Smooth muscle cell (in vitro differentiated cells): ENCODE data around the gene BICRA. TPM values are rescaled to one million over a fixed set of nuclear protein-coding genes. Genes with fewer than 3 reads are reported as not detected.
"Not testable (repeated sequence)": the region's sequence is repeated elsewhere in the genome, so short reads cannot be mapped to it uniquely, and the experiment has no call there.

Experiments used
- DNase-seq: peaks from one replicate; lab custom pipeline; 2025; ENCODE audit not compliant: unreplicated experiment; lab: John Stamatoyannopoulos, UW
- H2AFZ ChIP-seq: fragments of 200-600 bp; sonication (generic); 2 replicates; pipeline ENCODE4 v1.6.0; 2016; ENCODE audit warnings: antibody characterized with exemption, low read depth, mild to moderate bottlenecking
- H3F3A ChIP-seq: fragments of 200-600 bp; sonication (generic); 2 replicates; pipeline ENCODE4 v1.6.0; 2017; ENCODE audit warnings: antibody characterized with exemption, low read depth
- H3K27ac ChIP-seq: fragments of 200-600 bp; sonication (generic); 2 replicates; pipeline ENCODE4 v1.5.1; 2016; ENCODE audit warnings: low read depth, mild to moderate bottlenecking
- H3K27me3 ChIP-seq: fragments of 200-600 bp; sonication (generic); 2 replicates; pipeline ENCODE4 v1.6.1; 2016; ENCODE audit warnings: low read depth, mild to moderate bottlenecking
- H3K36me3 ChIP-seq: fragments of 200-600 bp; sonication (generic); 2 replicates; pipeline ENCODE4 v1.5.1; 2016; ENCODE audit warnings: low read depth
- H3K4me1 ChIP-seq: fragments of 200-600 bp; sonication (generic); 2 replicates; pipeline ENCODE4 v1.5.1; 2016; ENCODE audit warnings: low read depth
- H3K4me2 ChIP-seq: fragments of 200-600 bp; sonication (generic); 2 replicates; pipeline ENCODE4 v1.6.0; 2016; ENCODE audit warnings: mild to moderate bottlenecking
- H3K4me3 ChIP-seq: fragments of 200-600 bp; sonication (generic); 2 replicates; pipeline ENCODE4 v1.5.1; 2016; ENCODE audit warnings: mild to moderate bottlenecking
- H3K79me2 ChIP-seq: fragments of 200-600 bp; sonication (generic); 2 replicates; pipeline ENCODE4 v1.6.0; 2016; ENCODE audit warnings: low read depth, mild to moderate bottlenecking
- H3K9ac ChIP-seq: fragments of 200-600 bp; sonication (generic); 2 replicates; pipeline ENCODE4 v1.6.0; 2016; ENCODE audit warnings: low read depth
- H3K9me3 ChIP-seq: fragments of 200-600 bp; sonication (generic); replicated peaks from 2 replicates; pipeline ENCODE4 v1.5.1; 2016; ENCODE audit warnings: low read depth
- H4K20me1 ChIP-seq: fragments of 200-600 bp; sonication (generic); 2 replicates; pipeline ENCODE4 v1.6.0; 2016; ENCODE audit warnings: low read depth
- CTCF ChIP-seq: fragments of 200-600 bp; sonication (generic); IDR thresholded peaks from 2 replicates; pipeline ENCODE4 v1.5.1; 2017; ENCODE audit warnings: borderline replicate concordance, mild to moderate bottlenecking, antibody characterized with exemption; ENCODE audit not compliant: insufficient read depth, poor library complexity, severe bottlenecking
- WGBS: methylation state at CpG from one replicate; pipeline ENCODE4 v1.1.7; 2016; ENCODE audit warnings: low lambda C conversion rate; 5-methylcytosine and 5-hydroxymethylcytosine counted together
- polyA plus RNA-seq: library from polyadenylated mRNA; unstranded; fragments of >200 nt; fragmentation: Nextera tagmentation; extraction: Ambion mirVana; gene quantifications from 2 replicates; pipeline ENCODE4 v1.2.1, GENCODE V29; 2016
- total RNA-seq: library from RNA; depleted of rRNA; stranded (reverse); fragments of >200 nt; gene quantifications from 2 replicates; pipeline ENCODE4 v1.2.3, GENCODE V29; 2014

Gene BICRA
- total and polyA plus RNA-seq, 2 experiments from 2014 or later, result 3.6 to 10.0 TPM

GRCh38 chr19:47630594-47630993 lies 21.7 kb downstream of the BICRA start:
- no peaks in the 10 kb centered on the region for H3K4me1 ChIP-seq
- WGBS, result 98% methylated on average over 6 of the region's 6 CpGs
- H2AFZ ChIP-seq, result no peak overlapping the region
- H3K9me3 ChIP-seq, result no peaks in the 10 kb centered on the region
- H3F3A ChIP-seq, result no peaks in the 10 kb centered on the region
- H3K79me2 ChIP-seq, result peaks cover 100% of the 10 kb centered on the region
- no peak overlapping the region for H3K9ac ChIP-seq
- TF ChIP-seq CTCF, result no peak
- no peaks in the 10 kb centered on the region for H3K27me3 ChIP-seq
- no peak overlapping the region for H3K4me3 ChIP-seq
- H3K36me3 ChIP-seq, result no peaks in the 10 kb centered on the region
- no peak overlapping the region for H3K4me2 ChIP-seq
- H3K27ac ChIP-seq, result no peak overlapping the region
- DNase-seq, result no peak
- H4K20me1 ChIP-seq, result peaks cover 100% of the 10 kb centered on the region

GRCh38 chr19:47631681-47632446 lies 22.9 kb downstream of the BICRA start:
- Histone ChIP-seq H4K20me1 (peaks cover 100% of the 10 kb centered on the region), H3K79me2 (peaks cover 99% of the 10 kb centered on the region), H3F3A (no peaks in the 10 kb centered on the region), H2AFZ (no peak overlapping the region), H3K9ac (no peak overlapping the region), H3K4me3 (no peak overlapping the region), H3K27me3 (no peaks in the 10 kb centered on the region), H3K27ac (no peak overlapping the region), H3K36me3 (no peaks in the 10 kb centered on the region), H3K4me2 (no peak overlapping the region), H3K4me1 (no peaks in the 10 kb centered on the region), H3K9me3 (no peaks in the 10 kb centered on the region)
- TF ChIP-seq CTCF, result no peak
- WGBS, result 93% methylated on average over 18 of the region's 18 CpGs
- no peak for DNase-seq

DNA sequence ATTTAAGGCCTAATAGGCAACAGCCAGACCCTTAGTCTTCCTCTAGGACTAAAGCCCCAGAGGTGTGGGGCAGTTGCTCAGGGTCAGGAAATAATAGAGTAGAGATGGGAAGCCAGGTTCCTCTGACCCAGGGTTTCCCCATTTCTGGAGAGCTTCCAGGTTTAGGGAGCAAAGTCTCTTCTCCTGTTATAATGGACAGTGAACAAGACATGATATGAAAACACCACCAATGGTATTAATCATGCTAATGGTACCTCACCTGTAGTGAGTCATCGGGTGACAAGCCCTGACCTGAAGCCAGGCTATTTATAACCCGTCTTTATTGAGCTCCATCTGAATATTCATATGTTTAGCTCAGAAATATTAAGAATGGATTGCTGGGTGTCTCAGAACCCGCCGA lies 24.6 kb downstream of the BICRA start:
- no peaks in the 10 kb centered on the region for H3K27me3 ChIP-seq
- peak overlapping the region; percentile 15 for H3K4me2 ChIP-seq
- peaks cover 100% of the 10 kb centered on the region for H4K20me1 ChIP-seq
- peaks cover 98% of the 10 kb centered on the region for H3K79me2 ChIP-seq
- no peaks in the 10 kb centered on the region for H3K9me3 ChIP-seq
- no peaks in the 10 kb centered on the region for H3K4me1 ChIP-seq
- WGBS, result 88% methylated on average over 4 of the region's 4 CpGs
- TF ChIP-seq CTCF, result no peak
- H2AFZ ChIP-seq, result no peak overlapping the region
- no peak overlapping the region for H3K4me3 ChIP-seq
- no peaks in the 10 kb centered on the region for H3K36me3 ChIP-seq
- peak overlapping the region; percentile 59 for H3K27ac ChIP-seq
- H3K9ac ChIP-seq, result no peak overlapping the region
- no peaks in the 10 kb centered on the region for H3F3A ChIP-seq
- no peak for DNase-seq

DNA sequence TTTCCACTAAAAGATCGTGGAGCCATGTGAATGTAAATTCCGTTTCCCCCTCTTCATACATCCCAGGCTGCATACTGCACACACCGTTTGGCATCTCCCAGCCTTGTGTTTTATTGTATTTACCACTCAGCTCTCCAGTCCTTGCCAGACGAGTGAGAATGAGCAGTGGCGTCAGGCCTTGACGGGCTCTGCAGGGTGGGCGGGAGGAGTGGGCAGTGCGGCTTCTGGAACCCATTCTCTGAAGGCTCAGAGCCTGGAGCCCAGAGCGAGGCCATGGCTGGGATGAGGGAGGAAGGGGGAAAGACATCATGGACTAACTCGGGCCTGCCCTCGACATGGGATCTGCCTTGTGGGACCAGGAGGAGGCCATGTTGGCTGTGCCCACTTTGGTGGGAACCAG lies 25.1 kb downstream of the BICRA start:
- H3K4me3 ChIP-seq, result no peak overlapping the region
- WGBS, result 57% methylated on average over 11 of the region's 11 CpGs
- peak overlapping the region; percentile 15 for H3K4me2 ChIP-seq
- H3K4me1 ChIP-seq, result no peaks in the 10 kb centered on the region
- H2AFZ ChIP-seq, result no peak overlapping the region
- DNase-seq, result no peak
- no peak overlapping the region for H3K9ac ChIP-seq
- peak overlapping the region; percentile 59 for H3K27ac ChIP-seq
- H4K20me1 ChIP-seq, result peaks cover 100% of the 10 kb centered on the region
- H3K79me2 ChIP-seq, result peaks cover 98% of the 10 kb centered on the region
- H3K27me3 ChIP-seq, result no peaks in the 10 kb centered on the region
- no peak for TF ChIP-seq CTCF
- no peaks in the 10 kb centered on the region for H3K9me3 ChIP-seq
- no peaks in the 10 kb centered on the region for H3F3A ChIP-seq
- no peaks in the 10 kb centered on the region for H3K36me3 ChIP-seq

- H3K79me2 ChIP-seq, result peaks cover 97% of the 10 kb centered on the region
- H3K36me3 ChIP-seq, H2AFZ ChIP-seq, DNase-seq, H3K9me3 ChIP-seq, H3F3A ChIP-seq, H3K27me3 ChIP-seq, H3K27ac ChIP-seq, H3K9ac ChIP-seq, H3K4me1 ChIP-seq, H3K4me3 ChIP-seq, H3K4me2 ChIP-seq: not testable (repeated sequence)
- WGBS, result 97% methylated on average over 6 of the region's 6 CpGs
- peaks cover 100% of the 10 kb centered on the region for H4K20me1 ChIP-seq
These were observed 26.3 kb downstream of the BICRA start for GRCh38 chr19:47635152-47635754.
